COLO668 (cell line): Measurements from ENCODE around the gene C2CD2.

Source experiments
- DNase-seq: peaks from one replicate; lab custom pipeline; 2025; ENCODE audit not compliant: unreplicated experiment; lab: John Stamatoyannopoulos, UW

C2CD2 gene

GRCh38 chr21:41890355-41890754 lies 63.5 kb downstream of the C2CD2 start:
- DNase-seq, result no peak

GRCh38 chr21:41888749-41889376 lies 65.0 kb downstream of the C2CD2 start:
- DNase-seq, result no peak

- no peak for DNase-seq
Observed at GRCh38 chr21:41887667-41888066, 66.2 kb downstream of the C2CD2 start.

- no peak for DNase-seq
Observed at GRCh38 chr21:41886328-41886727, 67.5 kb downstream of the C2CD2 start.

- DNase-seq, result peak; percentile 77
Observed at GRCh38 chr21:41885341-41886024, 68.3 kb downstream of the C2CD2 start.

GRCh38 chr21:41884501-41885030 lies 69.3 kb downstream of the C2CD2 start:
- no peak for DNase-seq

GRCh38 chr21:41883582-41883981 lies 70.2 kb downstream of the C2CD2 start:
- DNase-seq, result no peak

GRCh38 chr21:41881051-41881450 lies 72.8 kb downstream of the C2CD2 start:
- no peak for DNase-seq

- DNase-seq, result no peak
Observed at GRCh38 chr21:41880153-41880552, 73.7 kb downstream of the C2CD2 start.

- DNase-seq, result peak; percentile 93
Observed at GRCh38 chr21:41879190-41879998, 74.4 kb downstream of the C2CD2 start, which contains the start of gene PRDM15. TSS of gene PRDM15 (minus strand) at chr21:41879344. CDS start at chr21:41860363, 18,981 bp downstream.

- peak; percentile 94 for DNase-seq
Observed at GRCh38 chr21:41878831-41879189, 75.0 kb downstream of the C2CD2 start.

- peak; percentile 77 for DNase-seq
Observed at GRCh38 chr21:41877901-41878830, 75.7 kb downstream of the C2CD2 start.

GRCh38 chr21:41876928-41877652 lies 76.7 kb downstream of the C2CD2 start:
- no peak for DNase-seq

- no peak for DNase-seq
Observed at GRCh38 chr21:41876396-41876795, 77.4 kb downstream of the C2CD2 start.

- no peak for DNase-seq
Observed at GRCh38 chr21:41875086-41875485, 78.7 kb downstream of the C2CD2 start.

GRCh38 chr21:41874611-41875010 lies 79.2 kb downstream of the C2CD2 start:
- DNase-seq, result no peak

- DNase-seq, result no peak
Observed at GRCh38 chr21:41873426-41873825, 80.4 kb downstream of the C2CD2 start.

GRCh38 chr21:41873005-41873404 lies 80.8 kb downstream of the C2CD2 start:
- no peak for DNase-seq

- no peak for DNase-seq
Observed at GRCh38 chr21:41871293-41872030, 82.4 kb downstream of the C2CD2 start.
